ENCODE data around the gene XRCC3. TPM values are rescaled to one million over a fixed set of nuclear protein-coding genes. Genes with fewer than 3 reads are reported as not detected.

XRCC3 gene
- total and polyA plus RNA-seq, 2 of the 8 experiments (the other 6 are each of a cell fraction or from before 2014, with no cell fraction given) = 36.9 to 41.8 TPM

DNA sequence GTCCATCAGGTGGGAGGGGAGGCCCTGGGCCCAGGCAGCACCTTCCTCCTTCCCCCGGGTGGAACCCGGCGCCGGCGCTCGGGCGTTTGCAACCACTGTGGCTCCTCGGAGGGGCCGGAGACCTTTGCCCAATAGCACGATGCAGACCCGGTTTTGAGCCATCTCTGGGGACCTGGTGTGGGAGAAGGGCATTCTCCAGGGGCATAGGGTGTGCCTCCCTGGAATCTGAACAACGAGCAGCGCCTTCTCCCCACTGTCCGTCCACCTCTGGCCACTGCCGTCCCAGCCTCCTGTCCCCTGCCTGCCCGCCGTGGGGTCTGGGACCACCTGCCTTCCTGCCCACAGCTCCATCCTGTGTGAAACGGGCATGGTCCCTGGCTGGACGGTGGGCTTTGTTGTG, 12.9 kb upstream of the XRCC3 start:
- H3K27me3 ChIP-seq (replicated peaks in 1 of 4; ENCODE audit: control insufficient read depth in 3 of 4, extremely low read depth in 1 of 4, insufficient read depth in 3 of 4, low read length in 3 of 4) = no peaks in the 10 kb centered on the region
- no peak overlapping the region for H3K18ac ChIP-seq (ENCODE audit: extremely low read depth, low read length)
- no peak for DNase-seq (ENCODE audit: low read depth in 1 of 2, low spot score in 2 of 2)
- no peak overlapping the region for H3K56ac ChIP-seq (replicated peaks; ENCODE audit: insufficient read length, low read depth, low read length)
- H3K4me3 ChIP-seq (ENCODE audit: extremely low read depth in 1 of 4, insufficient read depth in 2 of 4, low read depth in 3 of 4, low read length in 4 of 4) = no peak overlapping the region
- H4K91ac ChIP-seq (replicated peaks; ENCODE audit: insufficient read length, low read length) = no peak overlapping the region
- H2BK5ac ChIP-seq (ENCODE audit: low read depth, low read length) = no peak overlapping the region
- peaks cover 14 to 23% of the 10 kb centered on the region in 2 experiments for H4K20me1 ChIP-seq (replicated peaks in 1 of 2; ENCODE audit: control insufficient read depth in 1 of 2, insufficient read depth in 2 of 2, low read length in 2 of 2)
- FAIRE-seq = no peak
- peaks cover 4 to 19% (median 11%) of the 10 kb centered on the region in 4 experiments; a peak in 6 of 8 replicates for H3K36me3 ChIP-seq (ENCODE audit: control insufficient read depth in 2 of 4, insufficient read depth in 4 of 4, low read length in 3 of 4)
- H3K23me2 ChIP-seq (ENCODE audit: low read depth, low read length) = no peaks in the 10 kb centered on the region
- no peak overlapping the region for H2BK12ac ChIP-seq (ENCODE audit: low read depth, low read length)
- no peak overlapping the region for H3K4me2 ChIP-seq (ENCODE audit: insufficient read depth in 1 of 2, low read depth in 2 of 2, low read length in 2 of 2)
- ChIA-PET CTCF (ENCODE audit: partially characterized antibody) (interaction anchor here (1.1 to 1.2 kb wide), 2 partner anchors 9 to 68 kb away, joined by 3 read pairs; no protein-coding TSS in a partner anchor), POLR2A (ENCODE audit: partially characterized antibody) (no interaction called here)
- peaks cover 6% of the 10 kb centered on the region for H3K79me1 ChIP-seq (ENCODE audit: low read depth, low read length)
- H3K23ac ChIP-seq (ENCODE audit: insufficient read length) = no peak overlapping the region
- no peak overlapping the region for H2BK15ac ChIP-seq (ENCODE audit: low read length)
- peaks cover 0 to 3% (median 0%) of the 10 kb centered on the region in 4 experiments; a peak in 1 of 7 replicates for H3K4me1 ChIP-seq (replicated peaks in 1 of 4; ENCODE audit: control insufficient read depth in 3 of 4, insufficient read depth in 4 of 4, low read length in 3 of 4)
- no peak overlapping the region for H3K4ac ChIP-seq (replicated peaks; ENCODE audit: insufficient read length, low read depth, low read length)
- H2BK20ac ChIP-seq (ENCODE audit: low read length) = no peak overlapping the region
- no peak overlapping the region for H3K14ac ChIP-seq (ENCODE audit: insufficient read length)
- no peak overlapping the region for H4K8ac ChIP-seq (ENCODE audit: extremely low read depth, insufficient read depth, low read length)
- no peaks in the 10 kb centered on the region for H3K9me3 ChIP-seq (ENCODE audit: insufficient read depth in 2 of 2, low read depth in 1 of 2, low read length in 1 of 2)
- no peak overlapping the region for H2BK120ac ChIP-seq (replicated peaks; ENCODE audit: low read depth, low read length)
- no peak overlapping the region for H2AFZ ChIP-seq (ENCODE audit: low read length)
- no peak overlapping the region for H2AK5ac ChIP-seq (ENCODE audit: low read depth, low read length)
- no peak overlapping the region for H3K9ac ChIP-seq (replicated peaks in 1 of 4; ENCODE audit: extremely low read depth in 1 of 4, low read depth in 3 of 4, low read length in 3 of 4)
- H3K27ac ChIP-seq (ENCODE audit: low read depth, low read length) = no peak overlapping the region; the same call in 1 of the 2 replicates
- peaks cover 0 to 14% of the 10 kb centered on the region in 2 experiments; a peak in 1 of 4 replicates for H3K79me2 ChIP-seq (ENCODE audit: control insufficient read depth in 1 of 2, insufficient read depth in 2 of 2, low read length in 2 of 2)
- no peak overlapping the region for H4K5ac ChIP-seq (ENCODE audit: insufficient read length, low read depth, low read length)
- WGBS, 2 experiments (ENCODE audit: extremely low coverage in 1 of 2, insufficient coverage in 1 of 2, insufficient read length in 1 of 2, insufficient replicate concordance in 2 of 2, low coverage in 1 of 2, low lambda C conversion rate in 2 of 2, missing lambda C conversion rate in 1 of 2) = 96% methylated on average over 19 of the region's 19 CpGs; no CpG with 5 or more reads in 1 of the 2 experiments
- TF ChIP-seq TCF12 (IDR thresholded peaks at IDR 0.05; ENCODE audit: low read depth, low read length) = no peak
- TF ChIP-seq ZNF274 (IDR thresholded peaks at IDR 0.05; ENCODE audit: borderline replicate concordance, extremely low read depth, low read length) = no peak
- no peak for TF ChIP-seq CREB1 (IDR thresholded peaks at IDR 0.05)
- TF ChIP-seq JUN (IDR thresholded peaks at IDR 0.05; ENCODE audit: low read depth, low read length) = no peak
- no peak for TF ChIP-seq RNF2 (IDR thresholded peaks at IDR 0.05; ENCODE audit: borderline replicate concordance, low read depth, low read length, missing control alignments, poor library complexity, severe bottlenecking)
- TF ChIP-seq FOSL1 (IDR thresholded peaks at IDR 0.05; ENCODE audit: insufficient read depth, low read depth, low read length) = no peak
- TF ChIP-seq CHD2 (IDR thresholded peaks at IDR 0.05; ENCODE audit: low read length) = no peak
- TF ChIP-seq TBP (IDR thresholded peaks at IDR 0.05; ENCODE audit: low read depth, low read length) = no peak
- TF ChIP-seq RFX5 (IDR thresholded peaks at IDR 0.05; ENCODE audit: borderline replicate concordance, low read depth, low read length) = no peak
- no peak for TF ChIP-seq SIN3A (conservative IDR thresholded peaks at IDR 0.05 in 1 of 2, IDR thresholded peaks at IDR 0.05 in 1 of 2; ENCODE audit: low read depth in 1 of 2, low read length in 2 of 2)
- no peak for TF ChIP-seq KDM4A (IDR thresholded peaks at IDR 0.05; ENCODE audit: low read depth, low read length, severe bottlenecking)
- TF ChIP-seq, protein P1, sequence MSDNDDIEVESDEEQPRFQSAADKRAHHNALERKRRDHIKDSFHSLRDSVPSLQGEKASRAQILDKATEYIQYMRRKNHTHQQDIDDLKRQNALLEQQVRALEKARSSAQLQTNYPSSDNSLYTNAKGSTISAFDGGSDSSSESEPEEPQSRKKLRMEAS (IDR thresholded peaks at IDR 0.05) = no peak
- no peak for TF ChIP-seq JUND (IDR thresholded peaks at IDR 0.05; ENCODE audit: low read length)

All from H1 (cell line).